ENCODE data around the gene CLEC20A. TPM values are rescaled to one million over a fixed set of nuclear protein-coding genes. Genes with fewer than 3 reads are reported as not detected.

The CLEC20A gene
- polyA plus RNA-seq, 3 donors: not detected

DNA sequence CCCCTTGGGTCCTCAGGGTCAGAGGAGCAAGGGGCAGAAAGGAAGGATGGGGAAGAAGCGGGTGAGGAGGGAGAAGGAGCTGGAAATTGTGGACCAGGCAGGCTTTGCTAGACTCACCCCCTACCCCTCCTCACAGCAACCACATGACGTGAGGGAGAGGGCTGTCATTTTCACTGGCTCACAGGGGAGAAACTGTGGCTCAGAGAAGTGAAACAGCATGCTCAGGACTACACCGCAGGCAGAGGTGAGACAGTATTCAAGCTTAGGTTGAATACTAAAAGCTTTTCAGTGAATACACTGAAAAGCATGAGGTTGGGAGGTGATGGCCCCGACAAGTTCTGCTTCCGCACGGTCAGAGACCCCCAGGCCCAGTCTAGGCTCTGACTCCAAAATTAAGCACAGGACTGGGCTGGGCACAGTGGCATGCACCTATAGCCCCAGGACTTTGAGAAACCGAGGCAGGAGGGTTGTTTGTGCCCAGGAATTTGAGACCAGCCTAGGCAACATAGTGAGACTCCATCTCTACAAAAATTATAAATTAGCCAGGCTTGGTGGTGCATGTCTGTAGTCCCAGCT, 1.2 kb upstream of the CLEC20A start:
- Histone ChIP-seq H3K79me2 (ENCODE audit: insufficient read depth, low read length) (no peaks in the 10 kb centered on the region), H3K9ac (ENCODE audit: insufficient read depth, low read length, poor library complexity, severe bottlenecking) (no peak overlapping the region), H3K27ac (ENCODE audit: low read depth in 1 of 2, low read length in 2 of 2) (no peak overlapping the region), H3K9me3 (replicated peaks in 1 of 2; ENCODE audit: control insufficient read depth in 1 of 2, insufficient read depth in 1 of 2, low read length in 2 of 2) (no peaks in the 10 kb centered on the region), H3K27me3 (ENCODE audit: control insufficient read depth in 2 of 2, insufficient read depth in 2 of 2, low read length in 2 of 2) (no peaks in the 10 kb centered on the region), H3K36me3 (replicated peaks in 1 of 2; ENCODE audit: control insufficient read depth in 1 of 2, insufficient read depth in 2 of 2, low read length in 2 of 2) (no peaks in the 10 kb centered on the region), H3K4me1 (ENCODE audit: control insufficient read depth in 1 of 2, insufficient read depth in 2 of 2, low read length in 2 of 2) (no peaks in the 10 kb centered on the region), H4K20me1 (ENCODE audit: insufficient read depth, low read length) (no peaks in the 10 kb centered on the region), H3K4me3 (replicated peaks in 1 of 3; ENCODE audit: low read depth in 2 of 3, low read length in 3 of 3) (no peak overlapping the region), H3K4me2 (replicated peaks; ENCODE audit: extremely low read depth, low read length, poor library complexity, severe bottlenecking) (no peak overlapping the region), H2AFZ (ENCODE audit: insufficient read depth, low read depth, low read length, poor library complexity, severe bottlenecking) (no peak overlapping the region)
- peaks cover 0 to 2% (median 0%) of the 10 kb centered on the region in 7 donors for H3K9me3 Mint-ChIP-seq
- no peak overlapping the region for H3K27ac Mint-ChIP-seq
- DNase-seq: no peak
- TF ChIP-seq, protein P1, sequence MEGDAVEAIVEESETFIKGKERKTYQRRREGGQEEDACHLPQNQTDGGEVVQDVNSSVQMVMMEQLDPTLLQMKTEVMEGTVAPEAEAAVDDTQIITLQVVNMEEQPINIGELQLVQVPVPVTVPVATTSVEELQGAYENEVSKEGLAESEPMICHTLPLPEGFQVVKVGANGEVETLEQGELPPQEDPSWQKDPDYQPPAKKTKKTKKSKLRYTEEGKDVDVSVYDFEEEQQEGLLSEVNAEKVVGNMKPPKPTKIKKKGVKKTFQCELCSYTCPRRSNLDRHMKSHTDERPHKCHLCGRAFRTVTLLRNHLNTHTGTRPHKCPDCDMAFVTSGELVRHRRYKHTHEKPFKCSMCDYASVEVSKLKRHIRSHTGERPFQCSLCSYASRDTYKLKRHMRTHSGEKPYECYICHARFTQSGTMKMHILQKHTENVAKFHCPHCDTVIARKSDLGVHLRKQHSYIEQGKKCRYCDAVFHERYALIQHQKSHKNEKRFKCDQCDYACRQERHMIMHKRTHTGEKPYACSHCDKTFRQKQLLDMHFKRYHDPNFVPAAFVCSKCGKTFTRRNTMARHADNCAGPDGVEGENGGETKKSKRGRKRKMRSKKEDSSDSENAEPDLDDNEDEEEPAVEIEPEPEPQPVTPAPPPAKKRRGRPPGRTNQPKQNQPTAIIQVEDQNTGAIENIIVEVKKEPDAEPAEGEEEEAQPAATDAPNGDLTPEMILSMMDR (IDR thresholded peaks at IDR 0.05): no peak
- H3K4me3 Mint-ChIP-seq: no peak overlapping the region
- H3K4me1 Mint-ChIP-seq: peaks cover 6% of the 10 kb centered on the region
- H3K36me3 Mint-ChIP-seq: no peaks in the 10 kb centered on the region
- WGBS (ENCODE audit: insufficient coverage): 90% methylated on average over 5 of the region's 7 CpGs
- intact Hi-C loops (cut with micrococcal nuclease): no loop called here
- H3K27me3 Mint-ChIP-seq (ENCODE audit: low read depth in 3 of 3): peaks cover 1 to 2% (median 1%) of the 10 kb centered on the region in 3 donors

DNA sequence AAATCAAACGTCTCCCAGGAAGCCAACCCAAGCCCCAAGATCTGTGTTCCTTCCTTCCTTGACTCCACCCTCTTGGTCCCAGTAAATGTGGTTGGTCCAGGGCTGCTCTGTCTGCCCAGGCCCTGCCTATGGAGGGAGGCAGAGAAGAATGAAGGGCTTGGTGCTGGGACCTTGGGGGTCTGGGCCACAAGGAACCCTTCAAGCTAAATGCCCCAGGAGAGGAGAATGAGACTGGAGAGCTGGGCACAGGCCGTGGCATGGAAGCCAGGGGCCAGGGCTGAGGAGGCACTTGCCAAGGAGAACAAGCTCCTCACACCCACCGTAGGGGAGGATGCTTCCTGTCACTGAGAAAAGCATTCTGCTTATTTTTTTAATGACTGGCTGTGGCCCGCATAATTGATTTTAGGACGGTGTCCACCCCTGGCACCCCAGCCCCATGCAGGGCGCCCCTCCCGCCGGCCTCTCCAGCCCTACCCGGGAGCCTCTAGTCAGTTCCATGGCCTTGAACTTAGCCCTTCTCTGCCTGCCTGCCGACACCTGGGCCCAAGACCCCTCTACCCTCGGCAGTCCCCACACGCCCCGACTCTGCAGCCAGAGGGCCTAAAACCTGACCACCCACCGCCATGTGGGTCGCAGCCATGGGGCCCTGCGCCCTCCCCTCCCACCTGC, 889 bp downstream of the CLEC20A start:
- H3K9ac ChIP-seq (ENCODE audit: insufficient read depth, low read length, poor library complexity, severe bottlenecking): no peak overlapping the region
- intact Hi-C loops (cut with micrococcal nuclease): no loop called here
- H3K9me3 ChIP-seq (replicated peaks in 1 of 2; ENCODE audit: control insufficient read depth in 1 of 2, insufficient read depth in 1 of 2, low read length in 2 of 2): no peaks in the 10 kb centered on the region
- Mint-ChIP-seq H3K4me3 (no peak overlapping the region), H3K36me3 (no peaks in the 10 kb centered on the region), H3K4me1 (peaks cover 5% of the 10 kb centered on the region), H3K27me3 (ENCODE audit: low read depth in 3 of 3) (peaks cover 1 to 5% (median 4%) of the 10 kb centered on the region in 3 donors), H3K27ac (peak overlapping the region in 2 of 7 donors; percentile 58 to 76), H3K9me3 (peaks cover 0 to 3% (median 0%) of the 10 kb centered on the region in 7 donors)
- no peak overlapping the region for H3K27ac ChIP-seq (ENCODE audit: low read depth in 1 of 2, low read length in 2 of 2)
- DNase-seq: no peak
- TF ChIP-seq, protein P1 (IDR thresholded peaks at IDR 0.05): no peak
- no peaks in the 10 kb centered on the region for H3K27me3 ChIP-seq (ENCODE audit: control insufficient read depth in 2 of 2, insufficient read depth in 2 of 2, low read length in 2 of 2)
- no peak overlapping the region for H3K4me2 ChIP-seq (replicated peaks; ENCODE audit: extremely low read depth, low read length, poor library complexity, severe bottlenecking)
- no peaks in the 10 kb centered on the region for H4K20me1 ChIP-seq (ENCODE audit: insufficient read depth, low read length)
- H3K4me3 ChIP-seq (replicated peaks in 1 of 3; ENCODE audit: low read depth in 2 of 3, low read length in 3 of 3): no peak overlapping the region
- WGBS (ENCODE audit: insufficient coverage): 99% methylated on average over 13 of the region's 16 CpGs
- no peaks in the 10 kb centered on the region for H3K36me3 ChIP-seq (replicated peaks in 1 of 2; ENCODE audit: control insufficient read depth in 1 of 2, insufficient read depth in 2 of 2, low read length in 2 of 2)
- H3K4me1 ChIP-seq (ENCODE audit: control insufficient read depth in 1 of 2, insufficient read depth in 2 of 2, low read length in 2 of 2): no peaks in the 10 kb centered on the region
- H3K79me2 ChIP-seq (ENCODE audit: insufficient read depth, low read length): no peaks in the 10 kb centered on the region
- H2AFZ ChIP-seq (ENCODE audit: insufficient read depth, low read depth, low read length, poor library complexity, severe bottlenecking): no peak overlapping the region

All from CD14-positive monocyte (primary cell).